ENCODE results near the gene OR52B6. TPM values are rescaled to one million over a fixed set of nuclear protein-coding genes. Genes with fewer than 3 reads are reported as not detected.
"Not testable (repeated sequence)": the region's sequence is repeated elsewhere in the genome, so short reads cannot be mapped to it uniquely, and the experiment has no call there.

OR52B6 gene, protein sequence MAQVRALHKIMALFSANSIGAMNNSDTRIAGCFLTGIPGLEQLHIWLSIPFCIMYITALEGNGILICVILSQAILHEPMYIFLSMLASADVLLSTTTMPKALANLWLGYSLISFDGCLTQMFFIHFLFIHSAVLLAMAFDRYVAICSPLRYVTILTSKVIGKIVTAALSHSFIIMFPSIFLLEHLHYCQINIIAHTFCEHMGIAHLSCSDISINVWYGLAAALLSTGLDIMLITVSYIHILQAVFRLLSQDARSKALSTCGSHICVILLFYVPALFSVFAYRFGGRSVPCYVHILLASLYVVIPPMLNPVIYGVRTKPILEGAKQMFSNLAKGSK
- not detected in 2 replicates for total RNA-seq

DNA sequence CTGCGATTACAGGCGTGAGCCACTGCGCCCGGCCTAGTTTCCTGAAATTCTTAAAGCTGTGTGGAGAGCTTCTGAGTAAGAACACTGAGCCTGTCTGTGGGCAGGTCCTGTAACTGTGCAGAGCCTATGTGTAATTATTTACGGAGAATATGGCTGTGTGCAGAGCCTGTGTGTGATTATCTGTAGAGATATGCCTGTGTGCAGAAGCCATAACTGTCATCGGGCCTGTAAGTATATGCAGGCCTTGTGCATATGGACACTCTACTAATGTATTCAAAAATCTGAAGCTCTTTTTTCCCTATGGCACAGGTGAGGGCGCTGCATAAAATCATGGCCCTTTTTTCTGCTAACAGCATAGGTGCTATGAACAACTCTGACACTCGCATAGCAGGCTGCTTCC, at the start of gene OR52B6:
OR52B6 (plus strand) TSS at position 301 of the 400 bp plus-strand sequence; CDS start at position 301, 0 bp downstream.
- no peak for DNase-seq (ENCODE audit: extremely low read depth, low read depth, low spot score)

DNA sequence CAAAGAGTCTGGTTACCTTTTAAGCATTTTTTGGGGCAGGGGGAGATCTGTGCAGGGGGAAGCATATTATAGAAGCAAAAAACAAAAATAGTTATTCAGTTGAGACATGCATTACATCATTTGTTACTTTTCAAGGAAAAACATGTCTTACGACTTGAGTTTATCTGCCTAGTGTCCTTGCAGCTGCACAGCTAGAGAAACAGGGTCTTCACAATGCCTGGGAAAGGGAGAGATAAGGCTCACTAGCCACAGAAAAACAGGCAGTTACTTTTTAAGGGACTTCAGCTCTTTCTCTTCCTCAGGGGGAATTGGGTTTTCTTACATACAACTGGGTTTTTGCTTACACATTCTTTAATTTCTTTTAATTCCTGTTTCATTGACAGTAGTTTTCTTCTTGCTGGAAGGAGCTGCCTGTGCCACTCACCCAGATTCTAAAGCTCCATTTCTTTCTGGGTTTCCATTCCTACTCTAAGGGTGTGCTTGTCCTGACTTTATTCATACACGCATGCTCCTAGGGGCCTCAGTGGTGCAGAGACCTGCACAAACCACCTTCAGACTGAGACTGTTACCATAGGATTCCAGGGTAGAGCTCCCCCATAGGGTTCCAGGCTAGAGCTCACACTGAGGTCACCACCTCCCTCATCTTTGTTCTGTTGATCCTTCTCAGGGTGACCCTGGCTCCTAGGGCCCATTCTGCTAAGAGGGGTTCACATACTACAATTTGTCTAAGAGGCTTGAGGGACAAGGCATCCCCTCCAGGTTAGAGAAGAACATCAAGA, 49.4 kb upstream of the OR52B6 start:
- no peak for DNase-seq (ENCODE audit: extremely low read depth, low read depth, low spot score)

DNA sequence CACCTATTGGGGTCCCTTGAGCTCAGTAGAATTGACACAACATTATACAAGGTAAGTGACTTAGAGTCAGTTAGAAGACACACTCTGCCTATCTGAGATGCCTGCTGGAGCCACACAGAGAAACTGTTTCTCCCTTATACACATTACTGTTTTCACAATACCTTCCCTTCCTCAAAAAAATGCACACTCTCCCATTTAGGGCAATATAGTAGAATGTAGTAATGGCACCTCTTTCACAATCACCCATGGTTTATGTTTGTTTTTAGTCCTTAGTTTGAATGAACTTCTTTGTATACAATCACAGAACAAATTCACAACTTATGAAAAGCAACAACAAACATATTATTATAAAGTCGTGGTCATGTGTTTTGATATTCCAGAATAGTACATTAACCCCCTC, 46.6 kb upstream of the OR52B6 start:
- no peak for DNase-seq (ENCODE audit: extremely low read depth, low read depth, low spot score)

DNA sequence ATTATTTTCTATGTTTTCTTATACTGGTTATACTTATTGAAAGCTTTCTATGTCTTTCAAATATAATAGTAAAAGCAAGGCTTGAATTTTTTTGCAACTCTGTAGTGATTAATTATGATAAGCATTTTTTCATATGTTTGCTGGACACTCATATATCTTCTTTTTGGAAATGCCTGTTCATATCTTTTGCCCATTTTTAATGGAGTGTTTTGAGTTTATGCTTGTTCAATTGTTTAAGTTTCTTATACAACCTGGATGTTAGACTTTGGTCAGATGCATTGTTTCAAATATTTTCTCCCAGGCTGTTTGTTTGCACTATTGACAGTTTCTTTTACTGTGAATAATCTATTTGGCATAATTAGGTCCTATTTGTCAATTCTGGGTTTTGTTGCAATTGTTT, 44.2 kb upstream of the OR52B6 start:
- DNase-seq (ENCODE audit: extremely low read depth, low read depth, low spot score), result no peak

DNA sequence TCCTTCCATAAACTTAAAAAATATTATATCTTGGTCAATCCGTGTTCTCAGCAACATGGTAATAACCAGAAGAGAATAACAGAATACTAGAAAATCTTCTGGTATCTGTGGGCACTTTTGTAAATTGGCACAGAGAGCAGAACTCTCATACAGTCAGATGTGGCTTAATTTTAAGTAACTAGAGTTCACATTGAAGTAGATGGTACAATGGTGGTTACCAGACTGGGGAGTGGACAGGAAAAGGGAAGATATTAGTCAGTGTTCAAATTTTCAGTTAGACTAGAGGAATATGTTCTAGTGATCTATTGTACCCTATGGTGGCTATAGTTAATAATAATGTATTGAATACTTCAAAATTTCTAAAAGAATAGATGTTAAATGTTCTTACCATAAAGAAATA, 39.2 kb upstream of the OR52B6 start:
- DNase-seq (ENCODE audit: extremely low read depth, low read depth, low spot score), result no peak

DNA sequence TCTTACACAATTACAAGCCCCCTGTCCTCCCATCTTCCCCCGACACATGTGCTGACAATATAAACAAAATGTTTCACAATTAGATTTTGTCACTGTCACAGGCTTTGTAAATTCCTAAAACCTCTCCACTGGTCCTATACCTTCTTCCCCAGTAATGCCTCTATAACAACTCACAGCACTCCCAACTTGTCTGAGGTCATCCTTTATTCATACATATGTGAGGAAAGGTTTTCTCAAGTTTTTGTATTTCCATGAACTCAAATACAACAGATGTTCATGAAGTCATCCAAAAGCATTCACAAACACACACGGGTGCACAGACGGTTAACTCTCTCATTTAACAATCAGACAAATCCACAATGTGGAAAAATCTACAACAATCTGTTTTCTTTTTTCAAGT, 34.2 kb upstream of the OR52B6 start:
- no peak for DNase-seq (ENCODE audit: extremely low read depth, low read depth, low spot score)

DNA sequence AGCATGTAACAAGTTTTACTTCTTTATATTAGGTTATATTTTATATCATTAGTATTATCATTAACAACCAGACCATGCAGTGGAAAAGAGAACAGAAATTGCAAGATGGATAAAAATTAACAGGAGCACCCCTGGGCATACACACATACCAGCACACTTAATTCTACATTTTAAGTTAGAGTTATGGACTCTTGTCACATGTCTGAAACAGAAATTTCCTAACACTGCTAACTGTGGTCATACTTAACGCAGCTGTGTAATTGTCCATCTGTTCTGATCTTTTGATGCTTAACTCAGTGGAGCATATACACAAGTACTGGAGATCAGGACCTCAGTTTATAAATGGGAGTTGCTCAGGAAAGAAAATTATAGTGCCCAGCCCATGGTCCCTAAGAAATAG, 32.7 kb upstream of the OR52B6 start:
- no peak for DNase-seq (ENCODE audit: extremely low read depth, low read depth, low spot score)

DNA sequence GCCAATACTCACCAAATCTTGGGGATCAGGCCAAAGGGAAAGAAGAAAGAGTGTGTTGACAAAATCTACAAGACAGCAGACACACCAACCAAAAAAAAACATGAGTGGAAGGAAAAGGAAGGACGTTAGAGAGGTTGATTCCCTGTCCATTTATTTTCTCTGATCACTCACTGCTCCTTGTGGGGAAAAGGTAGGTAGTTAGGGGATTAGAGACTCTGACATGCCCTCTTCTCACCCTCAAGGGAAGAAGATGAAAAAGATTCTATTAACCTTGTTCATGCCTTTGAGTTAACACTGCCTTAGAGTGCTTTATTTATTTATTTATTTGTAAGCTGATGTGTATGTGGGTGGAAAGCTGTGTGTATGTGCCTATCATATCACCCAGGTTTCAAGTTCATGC, 32.2 kb upstream of the OR52B6 start, which contains the start of gene OR52H1:
OR52H1 (minus strand) TSS at position 101 of the 400 bp plus-strand sequence. CDS start 3,035 bp downstream, outside the sequence.
- no peak for DNase-seq (ENCODE audit: extremely low read depth, low read depth, low spot score)

DNA sequence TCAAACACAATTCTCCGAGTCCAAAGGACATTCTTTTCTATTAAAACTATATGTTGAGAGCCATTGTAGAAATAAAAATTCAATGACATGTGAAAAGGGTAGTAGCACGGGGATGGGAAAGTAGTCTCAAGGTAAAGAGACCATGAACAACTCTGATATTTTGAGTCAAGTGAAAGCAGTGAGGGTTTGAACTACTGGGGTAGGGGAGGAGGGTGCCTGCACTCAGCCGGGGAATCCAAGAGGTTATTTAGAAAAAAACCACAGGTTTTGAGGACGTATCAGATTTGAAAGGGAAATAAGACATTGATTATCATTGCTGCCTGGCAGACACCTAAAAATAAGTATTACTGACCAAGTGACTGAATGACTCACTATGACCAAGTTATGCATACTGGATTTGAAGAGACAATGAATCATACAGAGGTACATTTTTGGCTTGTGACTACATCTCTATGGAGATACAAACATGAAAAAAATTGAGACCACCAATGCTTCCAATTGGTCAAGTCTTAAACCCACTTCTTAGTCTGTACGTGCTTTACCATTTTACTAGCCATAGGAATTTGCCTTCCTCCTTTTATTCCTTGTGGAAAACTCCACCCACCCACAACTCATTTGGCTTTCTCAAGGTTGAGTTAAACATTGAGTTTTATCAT, 30.1 kb upstream of the OR52B6 start:
- DNase-seq (ENCODE audit: extremely low read depth, low read depth, low spot score), result no peak

DNA sequence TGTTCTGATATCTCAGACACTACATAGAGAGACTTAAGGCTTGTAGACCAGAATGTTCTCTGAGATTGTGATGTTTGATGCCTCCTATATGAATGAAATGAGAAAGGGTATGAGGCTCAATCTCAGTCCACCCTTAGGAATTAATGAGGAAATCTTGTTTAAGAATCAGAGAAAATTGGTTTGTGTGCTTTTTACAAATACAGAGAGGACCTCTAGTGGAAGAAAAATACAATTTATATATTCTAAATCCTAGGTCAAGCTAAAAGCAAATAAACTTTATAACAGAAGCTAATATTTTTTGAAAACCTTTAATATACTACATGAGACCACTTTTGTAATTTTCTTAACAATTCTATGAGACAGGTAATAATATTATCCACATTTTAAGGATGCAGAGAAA, 27.3 kb upstream of the OR52B6 start:
- no peak for DNase-seq (ENCODE audit: extremely low read depth, low read depth, low spot score)

DNA sequence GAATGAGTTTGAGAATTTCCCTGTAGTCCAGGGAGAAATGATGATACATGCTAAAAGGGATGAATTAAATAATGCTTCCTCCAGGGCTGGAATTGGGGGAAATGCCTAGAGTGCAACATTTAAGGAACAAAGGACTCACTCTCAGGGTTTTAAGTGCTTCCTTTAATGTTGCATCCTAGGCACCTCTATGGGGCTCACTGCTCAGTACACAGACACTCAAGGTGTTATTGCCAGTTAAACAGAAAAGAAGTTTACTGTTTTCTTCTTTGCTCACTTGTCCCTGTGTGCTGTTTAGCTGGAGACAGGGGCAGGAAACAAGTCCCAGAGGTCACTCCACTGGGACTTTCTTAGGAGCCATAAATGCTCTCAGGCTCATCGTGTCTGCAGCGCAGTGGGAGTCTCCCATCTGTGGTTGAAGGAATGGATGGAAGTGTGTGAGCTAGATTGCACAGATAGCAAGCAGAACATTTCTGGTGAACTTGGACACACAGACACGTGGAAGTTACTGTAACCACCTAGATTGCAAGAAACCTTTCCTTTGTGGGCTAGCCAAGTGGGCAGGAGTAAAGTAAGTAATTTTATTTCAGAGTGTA, 24.0 kb upstream of the OR52B6 start:
- DNase-seq (ENCODE audit: extremely low read depth, low read depth, low spot score), result no peak

DNA sequence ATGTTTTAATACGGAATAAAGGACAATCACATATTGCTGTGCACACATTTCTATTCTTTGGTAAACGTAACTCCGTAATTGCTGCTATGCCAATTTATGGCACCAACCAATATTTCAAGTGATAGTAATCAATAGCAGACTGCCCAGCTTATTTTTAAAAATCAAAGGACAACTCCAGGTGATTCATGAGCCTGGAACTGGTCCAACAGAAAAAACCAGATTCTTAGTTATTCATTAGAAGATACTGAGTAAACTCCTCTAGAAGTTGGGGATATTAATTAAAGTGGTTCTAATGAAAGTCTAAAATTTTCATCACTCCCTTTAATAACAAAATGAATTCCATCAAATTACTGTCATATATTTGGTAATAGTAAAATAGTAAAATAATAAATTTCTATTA, 22.9 kb upstream of the OR52B6 start:
- DNase-seq (ENCODE audit: extremely low read depth, low read depth, low spot score), result no peak

DNA sequence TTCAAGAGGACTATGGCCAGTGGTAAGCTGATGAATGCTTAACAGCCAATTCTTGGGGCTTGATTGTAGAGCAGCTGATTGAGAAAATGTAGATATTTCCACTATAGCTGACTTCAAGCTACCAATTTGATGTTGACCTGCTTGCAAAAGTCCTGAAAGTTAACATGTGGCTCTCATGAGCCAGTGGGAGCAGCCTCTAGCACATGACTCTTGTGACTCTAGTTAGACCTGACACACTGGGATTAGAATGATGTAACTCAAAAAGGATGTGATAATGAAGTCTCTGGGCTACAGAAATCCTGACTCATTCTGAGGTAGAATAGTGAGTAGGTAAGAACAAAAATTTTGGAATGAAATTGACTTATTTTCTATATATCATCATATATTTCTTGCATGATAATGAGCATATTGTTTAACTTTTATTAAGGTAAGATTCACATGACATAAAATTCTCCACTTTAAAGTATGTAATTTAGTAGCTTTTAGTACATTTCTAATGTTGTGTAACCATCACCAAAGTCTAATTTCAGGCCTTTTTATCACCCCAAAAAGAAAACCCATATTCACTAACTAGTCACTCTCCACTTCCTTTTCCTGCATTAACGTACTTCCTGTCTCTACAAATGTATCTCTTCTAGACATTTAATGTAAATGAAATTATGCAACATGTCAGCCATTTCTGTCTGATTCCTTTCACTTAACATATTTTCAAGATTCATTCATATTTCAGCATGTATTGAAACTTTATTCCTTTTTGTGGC, 16.2 kb upstream of the OR52B6 start:
- no peak for DNase-seq (ENCODE audit: extremely low read depth, low read depth, low spot score)

DNA sequence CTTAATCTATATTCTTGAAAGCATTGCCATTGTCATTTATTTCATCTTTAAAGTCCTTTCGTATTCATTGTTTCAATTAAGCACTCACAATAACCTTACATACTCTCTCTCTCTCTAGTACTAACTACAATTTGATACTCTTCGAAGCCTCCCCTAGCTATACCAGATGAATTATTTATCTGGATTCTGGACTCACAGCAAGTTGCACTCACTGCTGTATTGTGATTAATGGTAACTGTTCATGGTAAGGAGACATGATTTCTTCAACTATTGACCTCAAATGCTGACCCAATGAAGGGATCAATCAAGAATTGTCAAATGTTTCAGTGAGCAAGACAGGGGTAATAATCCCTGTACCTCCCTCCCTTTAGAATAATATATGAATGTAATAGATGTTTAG, 6.0 kb upstream of the OR52B6 start:
- no peak for DNase-seq (ENCODE audit: extremely low read depth, low read depth, low spot score)

DNA sequence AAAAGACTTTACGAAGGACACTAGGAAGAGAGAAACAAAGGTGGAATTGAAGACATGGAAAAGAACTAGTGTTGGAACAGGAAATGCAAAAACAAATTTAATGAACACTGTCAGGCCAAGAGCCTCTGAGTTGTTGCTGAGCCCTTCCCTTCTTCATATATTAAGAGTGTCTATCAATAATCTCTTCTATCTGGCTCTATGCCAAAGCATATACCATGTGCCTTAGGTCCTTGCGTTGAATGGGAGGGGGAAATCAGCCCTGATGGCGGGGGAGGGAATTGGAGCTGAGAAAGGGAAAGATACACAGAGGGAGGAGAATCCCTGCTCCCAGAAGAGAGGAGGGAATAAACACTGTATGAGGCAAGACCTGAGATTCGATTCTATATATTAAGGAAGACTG, 5.5 kb upstream of the OR52B6 start:
- DNase-seq (ENCODE audit: extremely low read depth, low read depth, low spot score), result no peak

DNA sequence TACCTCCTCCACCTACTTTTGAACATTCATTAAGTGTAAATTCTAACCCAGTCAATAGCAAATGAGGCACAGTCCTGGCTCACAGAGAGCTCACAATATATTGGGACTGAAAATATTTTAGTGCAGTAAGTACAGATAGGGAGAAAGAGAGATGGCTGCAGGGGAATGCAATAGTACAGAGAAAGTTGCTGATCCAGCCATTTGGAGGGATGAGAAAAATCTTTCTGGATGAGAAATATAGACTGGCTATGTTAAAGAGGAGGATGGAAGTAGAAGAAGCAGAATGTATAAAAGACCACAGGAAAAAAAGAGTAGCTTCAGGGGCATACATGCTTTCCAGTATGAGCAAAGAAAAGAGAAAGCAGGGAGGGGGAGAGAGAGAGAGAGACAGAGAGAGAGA, 3.6 kb upstream of the OR52B6 start:
- DNase-seq (ENCODE audit: extremely low read depth, low read depth, low spot score), result no peak

DNA sequence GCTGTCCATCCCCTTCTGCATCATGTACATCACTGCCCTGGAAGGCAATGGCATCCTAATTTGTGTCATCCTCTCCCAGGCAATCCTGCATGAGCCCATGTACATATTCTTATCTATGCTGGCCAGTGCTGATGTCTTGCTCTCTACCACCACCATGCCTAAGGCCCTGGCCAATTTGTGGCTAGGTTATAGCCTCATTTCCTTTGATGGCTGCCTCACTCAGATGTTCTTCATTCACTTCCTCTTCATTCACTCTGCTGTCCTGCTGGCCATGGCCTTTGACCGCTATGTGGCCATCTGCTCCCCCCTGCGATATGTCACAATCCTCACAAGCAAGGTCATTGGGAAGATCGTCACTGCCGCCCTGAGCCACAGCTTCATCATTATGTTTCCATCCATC, 337 bp downstream of the OR52B6 start:
- DNase-seq (ENCODE audit: extremely low read depth, low read depth, low spot score), result no peak

DNA sequence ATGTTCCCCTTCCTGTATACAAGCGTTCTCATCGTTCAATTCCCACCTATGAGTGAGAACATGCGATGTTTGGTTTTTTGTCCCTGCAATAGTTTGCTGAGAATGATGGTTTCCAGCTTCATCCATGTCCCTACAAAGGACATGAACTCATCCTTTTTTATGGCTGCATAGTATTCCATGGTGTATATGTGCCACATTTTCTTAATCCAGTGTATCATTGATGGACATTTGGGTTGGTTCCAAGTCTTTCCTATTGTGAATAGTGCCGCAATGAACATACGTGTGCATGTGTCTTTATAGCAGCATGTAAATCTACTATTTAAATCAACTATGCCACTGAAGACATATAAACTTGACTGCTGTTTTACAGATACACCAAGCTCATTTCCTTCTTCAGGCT, 3.8 kb downstream of the OR52B6 start:
- DNase-seq (ENCODE audit: extremely low read depth, low read depth, low spot score), result not testable (repeated sequence)

DNA sequence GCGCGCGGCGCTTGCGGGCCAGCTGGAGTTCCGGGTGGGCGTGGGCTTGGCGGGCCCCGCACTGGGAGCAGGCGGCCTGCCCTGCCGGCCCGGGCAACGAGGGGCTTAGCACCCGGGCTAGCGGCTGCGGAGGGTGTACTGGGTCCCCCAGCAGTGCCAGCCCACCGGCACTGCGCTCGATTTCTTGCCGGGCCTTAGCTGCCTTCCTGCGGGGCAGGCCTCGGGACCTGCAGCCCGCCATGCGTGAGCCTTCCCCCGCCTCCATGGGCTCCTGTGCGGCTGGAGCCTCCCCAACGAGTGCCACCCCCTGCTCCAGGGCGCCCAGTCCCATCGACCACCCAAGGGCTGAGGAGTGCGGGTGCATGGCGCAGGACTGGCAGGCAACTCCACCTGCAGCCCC, 9.2 kb downstream of the OR52B6 start:
- not testable (repeated sequence) for DNase-seq (ENCODE audit: extremely low read depth, low read depth, low spot score)

DNA sequence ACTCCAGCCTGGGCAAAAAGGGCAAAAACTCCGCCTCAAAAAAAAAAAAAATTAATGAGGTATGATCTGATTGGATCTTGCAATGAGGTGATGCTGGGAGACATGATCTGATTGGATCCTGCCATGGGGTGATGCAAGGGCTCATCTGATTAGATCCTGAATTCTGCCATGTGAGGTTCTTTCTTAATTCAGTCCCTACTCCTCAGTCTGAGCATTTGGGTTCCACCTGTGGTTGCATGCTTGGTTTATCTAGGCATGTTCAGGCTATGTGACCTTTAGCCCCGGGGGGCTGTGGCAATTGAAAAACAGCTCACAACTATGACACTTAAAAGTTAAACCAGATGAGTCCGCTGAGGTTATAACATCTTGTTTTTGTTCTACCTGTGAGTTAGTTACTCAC, 10.9 kb downstream of the OR52B6 start:
- no peak for DNase-seq (ENCODE audit: extremely low read depth, low read depth, low spot score)

DNA sequence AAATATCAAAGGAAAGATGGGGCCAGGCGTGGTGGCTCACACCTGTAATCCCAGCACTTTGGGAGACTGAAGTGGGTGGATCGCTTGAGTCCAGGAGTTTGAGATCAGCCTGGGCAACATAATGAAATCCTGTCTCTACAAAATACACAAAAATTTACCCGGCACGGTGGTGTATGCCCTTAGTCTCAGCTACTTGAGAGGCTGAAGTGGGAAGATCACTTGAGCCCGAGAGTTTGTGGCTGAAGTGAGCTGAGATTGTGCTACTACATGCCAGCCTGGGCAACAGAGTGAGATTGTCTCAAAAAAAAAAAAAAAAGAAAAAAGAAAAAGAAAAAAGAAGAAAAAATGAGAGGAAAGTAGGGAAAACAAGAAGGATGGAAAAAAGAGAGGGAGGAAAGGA, 11.9 kb downstream of the OR52B6 start:
- no peak for DNase-seq (ENCODE audit: extremely low read depth, low read depth, low spot score)
